ENCODE data around the gene NPLOC4.

NPLOC4 gene

DNA sequence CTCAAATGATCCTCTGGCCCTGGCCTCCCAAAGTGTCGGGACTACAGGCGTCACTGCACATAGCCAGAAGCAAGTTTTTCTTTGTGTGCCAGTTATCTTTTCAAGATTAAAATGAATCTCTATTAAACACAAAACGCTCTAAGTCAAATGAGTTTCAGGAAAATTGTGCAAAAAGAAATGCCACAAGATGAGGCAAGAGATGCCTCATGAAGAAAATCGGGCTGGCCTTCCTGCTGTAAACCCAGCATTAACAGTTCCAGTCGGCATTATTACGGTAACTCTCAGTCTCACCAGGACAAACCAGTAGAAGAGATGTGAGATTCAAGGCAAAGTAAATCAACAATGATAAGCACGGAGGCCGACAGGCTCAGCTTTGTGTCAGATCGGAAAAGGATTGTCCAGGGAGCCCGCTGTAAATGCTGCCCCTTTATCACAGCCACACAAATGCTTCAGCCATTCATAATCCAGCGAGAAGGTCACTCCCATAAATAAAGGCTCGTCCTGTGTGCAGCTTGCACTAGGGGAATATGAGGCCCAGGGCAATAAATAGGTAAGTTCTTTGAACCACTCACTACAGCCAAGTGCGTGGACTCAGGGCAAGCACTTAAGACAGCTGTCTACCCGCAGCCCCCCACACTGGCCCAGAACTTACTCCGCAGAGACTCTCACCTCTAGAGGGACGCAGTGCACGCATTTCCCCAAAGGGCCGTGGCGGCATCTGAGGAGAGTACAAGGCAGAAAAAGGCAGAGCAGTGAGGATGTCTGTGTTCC is 27.2 kb downstream of the NPLOC4 start:
- POLR2A ChIA-PET: no interaction called here
- TF ChIP-seq, protein P1, sequence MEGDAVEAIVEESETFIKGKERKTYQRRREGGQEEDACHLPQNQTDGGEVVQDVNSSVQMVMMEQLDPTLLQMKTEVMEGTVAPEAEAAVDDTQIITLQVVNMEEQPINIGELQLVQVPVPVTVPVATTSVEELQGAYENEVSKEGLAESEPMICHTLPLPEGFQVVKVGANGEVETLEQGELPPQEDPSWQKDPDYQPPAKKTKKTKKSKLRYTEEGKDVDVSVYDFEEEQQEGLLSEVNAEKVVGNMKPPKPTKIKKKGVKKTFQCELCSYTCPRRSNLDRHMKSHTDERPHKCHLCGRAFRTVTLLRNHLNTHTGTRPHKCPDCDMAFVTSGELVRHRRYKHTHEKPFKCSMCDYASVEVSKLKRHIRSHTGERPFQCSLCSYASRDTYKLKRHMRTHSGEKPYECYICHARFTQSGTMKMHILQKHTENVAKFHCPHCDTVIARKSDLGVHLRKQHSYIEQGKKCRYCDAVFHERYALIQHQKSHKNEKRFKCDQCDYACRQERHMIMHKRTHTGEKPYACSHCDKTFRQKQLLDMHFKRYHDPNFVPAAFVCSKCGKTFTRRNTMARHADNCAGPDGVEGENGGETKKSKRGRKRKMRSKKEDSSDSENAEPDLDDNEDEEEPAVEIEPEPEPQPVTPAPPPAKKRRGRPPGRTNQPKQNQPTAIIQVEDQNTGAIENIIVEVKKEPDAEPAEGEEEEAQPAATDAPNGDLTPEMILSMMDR (IDR thresholded peaks at IDR 0.05; ENCODE audit: control extremely low read depth, extremely low read depth, low read depth, missing control alignments): no peak
- CTCF ChIA-PET: interaction anchor here (1.7 kb wide), 1 partner anchor 9 kb away, joined by 6 read pairs; no protein-coding TSS in a partner anchor
- no peak for DNase-seq (ENCODE audit: extremely low spot score)

DNA sequence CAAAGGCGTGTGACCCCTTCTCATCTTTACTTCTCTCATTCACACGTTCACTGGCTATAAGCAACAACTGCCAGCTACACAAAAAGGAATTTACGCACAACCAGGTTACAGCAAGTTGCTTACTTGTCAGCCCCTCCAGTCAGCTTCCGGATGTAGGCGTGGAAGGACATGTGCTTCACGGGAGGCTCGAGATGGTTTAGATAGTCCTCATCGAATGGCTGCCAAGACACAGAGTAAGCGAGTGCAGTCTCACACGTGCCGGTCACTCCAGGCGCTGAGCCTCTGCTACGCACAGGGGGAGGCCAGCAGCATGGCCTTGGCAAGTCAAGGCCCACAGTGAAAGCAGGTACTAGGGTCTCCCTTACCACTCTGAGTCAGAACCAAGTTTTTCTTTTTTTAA is 28.3 kb downstream of the NPLOC4 start:
- POLR2A ChIA-PET: no interaction called here
- TF ChIP-seq, protein P1 (IDR thresholded peaks at IDR 0.05; ENCODE audit: control extremely low read depth, extremely low read depth, low read depth, missing control alignments): no peak
- DNase-seq (ENCODE audit: extremely low spot score): no peak
- CTCF ChIA-PET: interaction anchor here (1.7 kb wide), 1 partner anchor 8 kb away, joined by 6 read pairs; no protein-coding TSS in a partner anchor

DNA sequence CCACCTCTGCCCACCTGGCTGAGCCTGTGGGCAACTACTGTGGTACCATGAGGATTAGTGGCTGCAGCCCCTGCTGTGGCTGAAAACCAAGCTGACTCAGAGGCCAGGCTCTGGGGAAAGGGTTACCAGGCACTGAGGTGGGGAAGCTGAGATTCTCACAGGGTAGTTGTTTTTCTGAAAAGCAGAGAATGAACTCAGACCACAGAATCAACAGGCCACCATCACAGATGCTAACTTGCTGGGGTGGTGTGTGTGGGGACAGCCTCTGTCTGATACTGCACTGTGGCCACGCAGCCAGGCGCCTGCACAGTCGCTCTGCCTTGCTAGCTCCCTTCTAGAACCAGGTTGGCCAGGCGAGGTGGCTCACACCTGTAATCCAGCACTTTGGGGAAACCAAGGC is 28.8 kb downstream of the NPLOC4 start:
- DNase-seq (ENCODE audit: extremely low spot score): no peak
- TF ChIP-seq, protein P1 (IDR thresholded peaks at IDR 0.05; ENCODE audit: control extremely low read depth, extremely low read depth, low read depth, missing control alignments): no peak
- ChIA-PET CTCF (interaction anchor here (1.1 kb wide), 1 partner anchor 10 kb away, joined by 4 read pairs; no protein-coding TSS in a partner anchor), POLR2A (no interaction called here)

DNA sequence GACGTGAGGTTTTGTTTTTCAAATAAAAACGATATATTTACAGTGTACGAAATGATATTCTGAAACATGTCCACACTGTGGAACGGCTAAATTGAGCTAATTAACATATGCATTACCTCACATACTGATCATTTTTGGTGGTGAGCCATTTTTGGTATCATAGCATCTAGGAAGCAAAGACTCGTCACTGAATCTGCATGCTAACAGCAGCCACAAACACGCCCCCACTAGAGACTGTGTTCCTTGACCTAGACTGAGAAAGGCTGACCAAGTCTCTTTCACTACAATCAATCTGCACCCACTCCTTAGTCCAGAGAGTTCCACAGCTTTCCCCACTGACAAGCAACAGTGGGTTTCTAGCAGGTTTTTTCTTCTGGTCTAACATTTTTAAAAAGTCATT is 29.5 kb downstream of the NPLOC4 start:
- CTCF ChIA-PET: interaction anchor here (1.1 kb wide), 1 partner anchor 9 kb away, joined by 4 read pairs; no protein-coding TSS in a partner anchor
- POLR2A ChIA-PET: no interaction called here
- TF ChIP-seq, protein P1 (IDR thresholded peaks at IDR 0.05; ENCODE audit: control extremely low read depth, extremely low read depth, low read depth, missing control alignments): no peak
- no peak for DNase-seq (ENCODE audit: extremely low spot score)

DNA sequence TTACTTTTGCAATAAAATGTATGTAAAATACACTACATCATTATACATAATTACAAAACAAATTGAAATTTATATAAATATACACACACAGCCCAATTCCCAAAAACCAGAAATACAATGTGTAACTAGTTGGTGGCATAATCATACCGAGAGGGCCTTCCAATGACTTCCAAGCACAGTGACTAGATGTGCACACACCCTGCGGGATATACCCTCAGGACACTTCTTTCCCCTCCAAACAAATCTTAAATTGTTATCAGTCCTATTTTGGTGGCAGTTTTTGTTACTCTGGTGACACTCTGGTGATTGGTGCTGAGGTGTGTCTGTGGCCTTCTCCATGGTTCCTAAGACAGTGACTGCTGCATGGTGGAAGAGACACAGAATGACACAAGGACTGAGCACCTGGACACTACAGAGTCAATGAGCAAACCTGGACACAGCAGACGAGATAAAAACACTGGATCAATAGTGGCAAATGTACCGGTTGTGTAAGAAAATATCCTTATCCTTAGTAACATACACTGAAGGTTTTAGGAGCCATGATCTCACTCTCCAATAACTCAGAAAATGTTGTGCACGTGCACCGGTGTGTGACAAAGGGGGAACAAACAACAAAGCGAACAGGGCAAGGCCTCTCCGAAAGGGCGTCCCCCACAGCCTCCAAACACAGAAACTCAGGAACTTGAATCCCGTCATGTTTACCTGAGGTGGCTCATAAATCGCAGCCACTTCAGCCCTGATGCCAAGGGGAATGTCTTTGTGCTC is 32.9 kb downstream of the NPLOC4 start:
- TF ChIP-seq, protein P1 (IDR thresholded peaks at IDR 0.05; ENCODE audit: control extremely low read depth, extremely low read depth, low read depth, missing control alignments): no peak
- DNase-seq (ENCODE audit: extremely low spot score): no peak
- ChIA-PET POLR2A (no interaction called here), CTCF (interaction anchor here (0.8 kb wide), 1 partner anchor 53 kb away, joined by 3 read pairs; no protein-coding TSS in a partner anchor)

DNA sequence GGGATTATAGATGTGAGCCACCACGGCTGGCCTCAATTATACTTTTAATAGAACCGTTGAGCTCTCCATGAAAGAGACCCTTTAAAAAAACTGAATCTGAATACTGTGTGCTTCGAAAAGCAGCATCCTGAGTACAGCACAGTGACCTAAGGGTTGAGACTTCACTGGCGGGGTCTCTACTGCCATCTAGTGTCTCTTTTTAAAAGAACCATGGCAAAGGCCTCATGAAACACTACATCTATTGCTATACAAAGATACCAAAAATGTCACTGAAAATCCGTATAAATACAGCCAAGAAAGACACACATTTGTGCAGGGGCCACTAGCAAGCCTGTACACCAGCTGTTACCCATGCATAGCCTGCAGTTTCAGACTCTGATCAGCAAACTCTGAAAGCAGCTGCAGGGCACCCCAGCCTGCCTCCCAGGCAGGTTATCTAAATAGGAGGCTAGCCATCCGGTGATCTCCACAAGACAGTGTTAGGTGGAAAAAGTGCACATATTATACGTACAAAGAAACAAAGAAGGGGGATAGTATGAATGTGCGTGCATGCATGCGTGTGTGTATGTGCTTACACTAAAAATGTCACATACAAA is 35.3 kb downstream of the NPLOC4 start:
- ChIA-PET POLR2A (no interaction called here), CTCF (interaction anchor here (0.6 to 3.4 kb wide), 36 partner anchors 8 to 349 kb away, joined by 3 to 27 read pairs (median 6); partner anchors contain the start of genes FAAP100 and NPLOC4)
- TF ChIP-seq, protein P1 (IDR thresholded peaks at IDR 0.05; ENCODE audit: control extremely low read depth, extremely low read depth, low read depth, missing control alignments): peak; percentile 64
- peak; percentile 77 for DNase-seq (ENCODE audit: extremely low spot score)
